Liver (tissue), 3 donors: ENCODE results near the gene ZNF99.

ENCODE experiments used
- ATF3 ChIP-seq: IDR thresholded peaks from 2 replicates; pipeline ENCODE4 v1.6.1; 2016; ENCODE audit warnings: antibody characterized with exemption
- EGR1 ChIP-seq, 2 donors: IDR thresholded peaks; 2 replicates each; pipeline ENCODE4 v1.6.1; 2016 to 2018; ENCODE audit warnings: antibody characterized with exemption in 2 of 2, low read depth in 2 of 2
- GABPA ChIP-seq, 2 donors: IDR thresholded peaks in 1 of 2; conservative IDR thresholded peaks in 1 of 2; 2 replicates each; pipeline ENCODE4 v1.6.1; 2016; ENCODE audit warnings: antibody characterized with exemption in 2 of 2, mild to moderate bottlenecking in 1 of 2, moderate library complexity in 1 of 2
- JUND ChIP-seq, 2 donors: IDR thresholded peaks; 2 replicates each; pipeline ENCODE4 v1.6.1; 2016; ENCODE audit warnings: antibody characterized with exemption in 2 of 2
- MAX ChIP-seq: IDR thresholded peaks from 2 replicates; pipeline ENCODE4 v1.6.1; 2016; ENCODE audit warnings: antibody characterized with exemption
- RAD21 ChIP-seq, 2 donors: IDR thresholded peaks; 2 replicates each; pipeline ENCODE4 v1.6.1; 2016; ENCODE audit warnings: antibody characterized with exemption in 2 of 2, mild to moderate bottlenecking in 2 of 2
- REST ChIP-seq: IDR thresholded peaks from 2 replicates; pipeline ENCODE4 v1.6.1; 2016; ENCODE audit warnings: antibody characterized with exemption, mild to moderate bottlenecking
- RXRA ChIP-seq, 2 donors: IDR thresholded peaks; 2 replicates each; pipeline ENCODE4 v1.6.1; 2017 to 2018; ENCODE audit warnings: antibody characterized with exemption in 2 of 2, mild to moderate bottlenecking in 1 of 2
- SP1 ChIP-seq: IDR thresholded peaks from 2 replicates; pipeline ENCODE4 v1.6.1; 2018; ENCODE audit warnings: antibody characterized with exemption, mild to moderate bottlenecking
- TF ChIP-seq, protein P1 (sequence below): fragments of 150-350 bp; IDR thresholded peaks from 2 replicates; pipeline ENCODE4 v1.5.1; 2017; ENCODE audit warnings: improper control_type of control experiment, low read depth, low read length; ENCODE audit not compliant: missing input control
- donor health status: healthy.
- donor health status: healthy.

DNA sequence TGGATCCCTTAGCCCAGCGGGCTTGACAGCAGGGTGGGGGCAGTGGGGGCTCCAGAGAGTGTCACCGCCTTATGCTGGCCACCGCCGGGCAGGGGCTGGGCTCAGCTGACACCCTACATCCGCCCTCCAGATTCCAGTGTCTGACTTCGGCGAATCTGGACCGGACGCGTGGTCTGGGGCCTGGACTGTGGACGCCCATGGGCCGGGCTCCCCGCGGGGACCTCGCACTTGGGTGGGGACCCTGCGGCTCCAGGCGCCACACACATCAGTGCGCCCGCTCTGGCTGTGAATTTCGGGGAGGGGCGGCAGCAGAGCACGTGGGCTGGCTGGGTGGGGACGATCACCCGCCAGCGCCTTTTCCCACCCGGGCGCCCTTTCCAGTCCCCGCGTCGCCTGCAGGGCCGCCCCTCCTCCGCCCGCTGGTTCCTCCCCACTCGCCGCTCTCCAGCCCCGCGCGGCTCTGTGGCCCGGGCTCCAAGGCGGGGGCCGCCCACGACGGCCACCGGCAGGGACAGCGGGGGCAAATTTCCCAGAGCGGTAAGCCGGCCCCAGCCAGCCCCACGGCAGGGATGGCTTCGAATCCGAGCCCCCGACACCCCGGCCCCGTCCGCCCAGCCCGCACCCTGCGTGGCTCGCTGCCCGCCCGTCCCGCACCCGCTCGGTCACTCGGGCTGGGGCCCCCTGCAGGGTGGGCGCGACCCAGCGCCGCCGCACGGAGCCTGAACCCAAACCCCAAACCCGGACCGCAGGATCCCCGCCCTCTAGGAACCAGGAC is 23.3 kb upstream of the ZNF99 start:
- TF ChIP-seq, protein P1, sequence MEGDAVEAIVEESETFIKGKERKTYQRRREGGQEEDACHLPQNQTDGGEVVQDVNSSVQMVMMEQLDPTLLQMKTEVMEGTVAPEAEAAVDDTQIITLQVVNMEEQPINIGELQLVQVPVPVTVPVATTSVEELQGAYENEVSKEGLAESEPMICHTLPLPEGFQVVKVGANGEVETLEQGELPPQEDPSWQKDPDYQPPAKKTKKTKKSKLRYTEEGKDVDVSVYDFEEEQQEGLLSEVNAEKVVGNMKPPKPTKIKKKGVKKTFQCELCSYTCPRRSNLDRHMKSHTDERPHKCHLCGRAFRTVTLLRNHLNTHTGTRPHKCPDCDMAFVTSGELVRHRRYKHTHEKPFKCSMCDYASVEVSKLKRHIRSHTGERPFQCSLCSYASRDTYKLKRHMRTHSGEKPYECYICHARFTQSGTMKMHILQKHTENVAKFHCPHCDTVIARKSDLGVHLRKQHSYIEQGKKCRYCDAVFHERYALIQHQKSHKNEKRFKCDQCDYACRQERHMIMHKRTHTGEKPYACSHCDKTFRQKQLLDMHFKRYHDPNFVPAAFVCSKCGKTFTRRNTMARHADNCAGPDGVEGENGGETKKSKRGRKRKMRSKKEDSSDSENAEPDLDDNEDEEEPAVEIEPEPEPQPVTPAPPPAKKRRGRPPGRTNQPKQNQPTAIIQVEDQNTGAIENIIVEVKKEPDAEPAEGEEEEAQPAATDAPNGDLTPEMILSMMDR: no peak
- TF ChIP-seq RXRA (IDR thresholded peaks at IDR 0.05) (no peak), SP1 (no peak), RAD21 (IDR thresholded peaks at IDR 0.05) (no peak), ATF3 (no peak), EGR1 (IDR thresholded peaks at IDR 0.05; ENCODE audit: low read depth in 2 of 2) (no peak), GABPA (IDR thresholded peaks at IDR 0.05 in 1 of 2, conservative IDR thresholded peaks at IDR 0.05 in 1 of 2) (no peak), MAX (no peak), REST (no peak), JUND (IDR thresholded peaks at IDR 0.05) (no peak)
